ENCODE measurements around the gene RPS19. TPM values are rescaled to one million over a fixed set of nuclear protein-coding genes. Genes with fewer than 3 reads are reported as not detected.

Gene RPS19
- total RNA-seq, 1 experiment from 2014 or later: 1,830 TPM

GRCh38 chr19:41868120-41868988, 8.3 kb downstream of the RPS19 start:
- Histone ChIP-seq H3F3A (ENCODE audit: low read length, unreplicated experiment) (no peaks in the 10 kb centered on the region), H3K4me2 (ENCODE audit: low read length) (no peak overlapping the region), H3K9me2 (replicated peaks; ENCODE audit: low read length) (no peaks in the 10 kb centered on the region), H3K4me1 (ENCODE audit: insufficient read depth, low read length) (0 out of 2 replicates have a peak, but pooled peaks cover 1% of the 10 kb centered on the region), H3K27me3 (ENCODE audit: low read length) (no peaks in the 10 kb centered on the region), H3K79me2 (ENCODE audit: low read length) (peaks cover 36% of the 10 kb centered on the region), H3K27ac (ENCODE audit: low read length) (no peak overlapping the region), H3K36me3 (ENCODE audit: low read depth, low read length) (peaks cover 58% of the 10 kb centered on the region), H3K4me3 (ENCODE audit: low read length) (no peak overlapping the region), H3K9ac (ENCODE audit: low read length) (no peak overlapping the region), H3K9me3 (ENCODE audit: low read length) (no peaks in the 10 kb centered on the region), H4K20me1 (ENCODE audit: low read length) (peaks cover 46% of the 10 kb centered on the region), H2AFZ (ENCODE audit: low read length) (no peak overlapping the region)
- DNase-seq: no peak
- POLR2A ChIA-PET (ENCODE audit: unreplicated experiment): no interaction called here
- BruUV-seq (replicated peaks): no TSS peak
- CTCF ChIA-PET: no interaction called here
- no peak for ATAC-seq
- TF ChIP-seq EZH2phosphoT487 (IDR thresholded peaks at IDR 0.05; ENCODE audit: borderline replicate concordance, low read length): no peak
- TF ChIP-seq EZH2 (IDR thresholded peaks at IDR 0.05; ENCODE audit: low read length, unreplicated experiment): no peak
- no peak for TF ChIP-seq CTCF (conservative IDR thresholded peaks at IDR 0.05; ENCODE audit: low read depth, low read length)
- intact Hi-C loops (cut with micrococcal nuclease): no loop called here

GRCh38 chr19:41868989-41869300, 8.9 kb downstream of the RPS19 start:
- CTCF ChIA-PET: no interaction called here
- intact Hi-C loops (cut with micrococcal nuclease): no loop called here
- Histone ChIP-seq H3K79me2 (ENCODE audit: low read length) (peaks cover 31% of the 10 kb centered on the region), H3K9me2 (replicated peaks; ENCODE audit: low read length) (no peaks in the 10 kb centered on the region), H3K36me3 (ENCODE audit: low read depth, low read length) (peaks cover 55% of the 10 kb centered on the region), H3K4me1 (ENCODE audit: insufficient read depth, low read length) (no peaks in the 10 kb centered on the region), H3K4me3 (ENCODE audit: low read length) (no peak overlapping the region), H2AFZ (ENCODE audit: low read length) (no peak overlapping the region), H3K27ac (ENCODE audit: low read length) (no peak overlapping the region), H3F3A (ENCODE audit: low read length, unreplicated experiment) (no peaks in the 10 kb centered on the region), H3K9ac (ENCODE audit: low read length) (no peak overlapping the region), H3K4me2 (ENCODE audit: low read length) (no peak overlapping the region), H4K20me1 (ENCODE audit: low read length) (peaks cover 43% of the 10 kb centered on the region), H3K27me3 (ENCODE audit: low read length) (no peaks in the 10 kb centered on the region), H3K9me3 (ENCODE audit: low read length) (no peaks in the 10 kb centered on the region)
- POLR2A ChIA-PET (ENCODE audit: unreplicated experiment): no interaction called here
- BruUV-seq (replicated peaks): no TSS peak
- ATAC-seq: no peak
- no peak for TF ChIP-seq EZH2 (IDR thresholded peaks at IDR 0.05; ENCODE audit: low read length, unreplicated experiment)
- no peak for TF ChIP-seq EZH2phosphoT487 (IDR thresholded peaks at IDR 0.05; ENCODE audit: borderline replicate concordance, low read length)
- no peak for TF ChIP-seq CTCF (conservative IDR thresholded peaks at IDR 0.05; ENCODE audit: low read depth, low read length)
- no peak for DNase-seq

- Histone ChIP-seq H3K9ac (ENCODE audit: low read length) (no peak overlapping the region), H3K27me3 (ENCODE audit: low read length) (no peaks in the 10 kb centered on the region), H3K27ac (ENCODE audit: low read length) (no peak overlapping the region), H3K36me3 (ENCODE audit: low read depth, low read length) (peaks cover 50% of the 10 kb centered on the region), H2AFZ (ENCODE audit: low read length) (no peak overlapping the region), H3F3A (ENCODE audit: low read length, unreplicated experiment) (no peaks in the 10 kb centered on the region), H3K4me1 (ENCODE audit: insufficient read depth, low read length) (no peaks in the 10 kb centered on the region), H3K4me3 (ENCODE audit: low read length) (no peak overlapping the region), H3K9me2 (replicated peaks; ENCODE audit: low read length) (no peaks in the 10 kb centered on the region), H3K79me2 (ENCODE audit: low read length) (peaks cover 25% of the 10 kb centered on the region), H4K20me1 (ENCODE audit: low read length) (peaks cover 38% of the 10 kb centered on the region), H3K9me3 (ENCODE audit: low read length) (no peaks in the 10 kb centered on the region), H3K4me2 (ENCODE audit: low read length) (no peak overlapping the region)
- ChIA-PET POLR2A (ENCODE audit: unreplicated experiment) (no interaction called here), CTCF (no interaction called here)
- BruUV-seq (replicated peaks): no TSS peak
- ATAC-seq (no peak), DNase-seq (no peak)
- no peak for TF ChIP-seq EZH2 (IDR thresholded peaks at IDR 0.05; ENCODE audit: low read length, unreplicated experiment)
- intact Hi-C loops (cut with micrococcal nuclease): no loop called here
Measured at GRCh38 chr19:41869374-41869955, 9.4 kb downstream of the RPS19 start.

Data from PC-3 (cell line).